Measurements from ENCODE around the gene CTSW.

The CTSW gene

GRCh38 chr11:65857853-65858680, 21.6 kb upstream of the CTSW start, which contains the start of gene CFL1:
Gene CFL1 (minus strand): TSS chr11:65858180. CDS start chr11:65858099, 81 bp downstream.
- POLR2A ChIA-PET: interaction anchor here (0.6 to 6.5 kb wide), 29 partner anchors 9 to 308 kb away, joined by 3 to 121 read pairs (median 4); partner anchors contain the start of genes BANF1, CCDC85B, EIF1AD and FIBP
- TF ChIP-seq ZNF610 (tag by site-specific recombination; IDR thresholded peaks at IDR 0.05; ENCODE audit: borderline replicate concordance) (peak; percentile 79; the same call in 1 of the 2 replicates), PBX3 (CRISPR knock-in tag; IDR thresholded peaks at IDR 0.05) (peak; percentile 49; the same call in 1 of the 2 replicates), ZNF112 (tag by site-specific recombination; IDR thresholded peaks at IDR 0.05) (no peak), SP2 (tag by site-specific recombination; IDR thresholded peaks at IDR 0.05) (peak; percentile 89), ZXDB (tag by site-specific recombination; IDR thresholded peaks at IDR 0.05) (peak; percentile 75), OSR2 (tag by site-specific recombination; IDR thresholded peaks at IDR 0.05) (no peak), KLF17 (tag by site-specific recombination; IDR thresholded peaks at IDR 0.05) (peak; percentile 57; the same call in 1 of the 2 replicates), SP3 (tag by site-specific recombination; IDR thresholded peaks at IDR 0.05) (peak; percentile 89), ZNF391 (tag by site-specific recombination; IDR thresholded peaks at IDR 0.05; ENCODE audit: borderline replicate concordance, low read depth) (no peak), ZNF10 (tag by site-specific recombination; IDR thresholded peaks at IDR 0.05) (peak; percentile 25; the same call in 1 of the 2 replicates), ZNF660 (tag by site-specific recombination; IDR thresholded peaks at IDR 0.05) (peak; percentile 76; the same call in 1 of the 2 replicates), TCF7L2 (IDR thresholded peaks at IDR 0.05; ENCODE audit: borderline replicate concordance, low read depth, low read length) (no peak), ZNF266 (tag by site-specific recombination; IDR thresholded peaks at IDR 0.05; ENCODE audit: low read depth) (no peak), ZNF114 (tag by site-specific recombination; IDR thresholded peaks at IDR 0.05) (no peak), ZFP3 (tag by site-specific recombination; IDR thresholded peaks at IDR 0.05; ENCODE audit: low read depth) (no peak), SCRT1 (tag by site-specific recombination; IDR thresholded peaks at IDR 0.05; ENCODE audit: borderline replicate concordance) (no peak), ZNF416 (tag by site-specific recombination; IDR thresholded peaks at IDR 0.05) (no peak), KLF1 (tag by site-specific recombination; IDR thresholded peaks at IDR 0.05) (peak; percentile 85), ZNF677 (tag by site-specific recombination; IDR thresholded peaks at IDR 0.05) (0 out of 2 replicates have a peak, but pooled peaks have one; percentile 8), ZBTB44 (tag by site-specific recombination; IDR thresholded peaks at IDR 0.05) (0 out of 2 replicates have a peak, but pooled peaks have one; percentile 8), YY1 (tag by site-specific recombination; IDR thresholded peaks at IDR 0.05) (peak; percentile 50; the same call in 1 of the 2 replicates), ZNF645 (tag by site-specific recombination; IDR thresholded peaks at IDR 0.05) (no peak), ZNF76 (tag by site-specific recombination; IDR thresholded peaks at IDR 0.05; ENCODE audit: borderline replicate concordance, low read depth) (peak; percentile 98), ZNF837 (tag by site-specific recombination; IDR thresholded peaks at IDR 0.05) (no peak), ZNF704 (tag by site-specific recombination; IDR thresholded peaks at IDR 0.05) (0 out of 2 replicates have a peak, but pooled peaks have one; percentile 25), KLF8 (tag by site-specific recombination; IDR thresholded peaks at IDR 0.05) (peak; percentile 96), ZNF558 (tag by site-specific recombination; IDR thresholded peaks at IDR 0.05) (no peak), ZNF37A (tag by site-specific recombination; IDR thresholded peaks at IDR 0.05) (no peak), ZBTB21 (tag by site-specific recombination; IDR thresholded peaks at IDR 0.05) (no peak), ZBTB8A (tag by site-specific recombination; IDR thresholded peaks at IDR 0.05) (0 out of 2 replicates have a peak, but pooled peaks have one; percentile 20)

More at GRCh38 chr11:65857853-65858680, 21.6 kb upstream of the CTSW start, which contains the start of gene CFL1:
- Histone ChIP-seq H3K36me3 (ENCODE audit: control insufficient read depth in 2 of 2, insufficient read depth in 1 of 2, low read length in 2 of 2) (peaks cover 0 to 54% of the 10 kb centered on the region in 2 experiments; a peak in 1 of 3 replicates), H3K4me1 (ENCODE audit: control insufficient read depth, insufficient read depth, low read length) (peaks cover 4% of the 10 kb centered on the region; the same call in 1 of the 2 replicates), H3K4me3 (ENCODE audit: low read depth, low read length) (peak within 1 kb of the TSS; percentile 95), H3K9me3 (ENCODE audit: control insufficient read depth, insufficient read depth, low read depth, low read length) (no peaks in the 10 kb centered on the region), H3K27ac (ENCODE audit: extremely low read depth, low read depth, low read length) (peak within 1 kb of the TSS; percentile 92)
- CTCF ChIA-PET: interaction anchor here (0.6 to 6.3 kb wide), 7 partner anchors 12 to 252 kb away, joined by 3 to 118 read pairs (median 4); partner anchors contain the start of genes CCDC85B and FIBP

All from HEK293 (cell line).